ENCODE measurements around the gene UBE2H. TPM values are rescaled to one million over a fixed set of nuclear protein-coding genes. Genes with fewer than 3 reads are reported as not detected.

UBE2H gene
- polyA plus RNA-seq, 1 donor (not counting 4 experiments of a cell fraction or from before 2014, with no cell fraction given), result 130 TPM

DNA sequence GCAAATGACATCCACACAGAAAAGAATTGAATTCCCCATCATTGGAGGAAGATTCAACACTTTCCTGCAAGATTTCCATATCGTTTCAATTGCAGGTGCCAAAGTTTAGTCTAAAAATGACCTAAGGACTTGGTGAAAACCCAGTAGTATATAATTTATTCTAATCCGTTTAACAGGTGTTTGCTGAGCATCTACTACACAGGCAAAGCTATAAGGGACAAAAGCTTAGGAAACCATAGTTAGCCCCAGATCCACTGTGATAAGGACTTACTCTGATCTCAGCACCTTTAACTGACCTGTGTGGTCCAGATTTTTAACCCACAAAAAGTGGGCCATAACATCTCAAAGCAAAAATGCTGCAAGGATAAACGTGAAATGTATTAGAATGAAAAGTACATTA, 19.1 kb downstream of the UBE2H start:
- Histone ChIP-seq H3K36me3 (ENCODE audit: control insufficient read depth in 2 of 2, extremely low read depth in 1 of 2, insufficient read depth in 2 of 2, low read length in 2 of 2) (peaks cover 0 to 2% of the 10 kb centered on the region in 2 experiments), H3K9me1 (ENCODE audit: control insufficient read depth, extremely low read depth, insufficient read depth, low read length) (no peaks in the 10 kb centered on the region), H3K9ac (ENCODE audit: control insufficient read depth, extremely low read depth, insufficient read depth, low read length) (no peak overlapping the region), H3K79me2 (ENCODE audit: control insufficient read depth, insufficient read depth, low read length) (peaks cover 49% of the 10 kb centered on the region), H3K27me3 (ENCODE audit: control insufficient read depth, extremely low read depth, insufficient read depth, low read length) (no peaks in the 10 kb centered on the region), H3K4me2 (ENCODE audit: control insufficient read depth, extremely low read depth, insufficient read depth, low read depth, low read length) (no peak overlapping the region), H2AFZ (ENCODE audit: control insufficient read depth, low read length) (no peak overlapping the region), H3K4me1 (ENCODE audit: control insufficient read depth, extremely low read depth, insufficient read depth, low read length) (no peaks in the 10 kb centered on the region), H3K27ac (ENCODE audit: control insufficient read depth, insufficient read depth, low read length) (no peak overlapping the region), H3K4me3 (ENCODE audit: control insufficient read depth in 2 of 3, extremely low read depth in 1 of 3, insufficient read depth in 2 of 3, low read depth in 1 of 3, low read length in 3 of 3) (no peak overlapping the region), H4K20me1 (ENCODE audit: control insufficient read depth, extremely low read depth, insufficient read depth, low read length) (no peaks in the 10 kb centered on the region), H3K9me3 (ENCODE audit: control insufficient read depth, low read depth, low read length) (no peaks in the 10 kb centered on the region)
- FAIRE-seq (no peak), DNase-seq (ENCODE audit: low read depth, low spot score) (no peak)
- no peak for TF ChIP-seq EZH2 (IDR thresholded peaks at IDR 0.05; ENCODE audit: low read length)
- TF ChIP-seq, protein P1, sequence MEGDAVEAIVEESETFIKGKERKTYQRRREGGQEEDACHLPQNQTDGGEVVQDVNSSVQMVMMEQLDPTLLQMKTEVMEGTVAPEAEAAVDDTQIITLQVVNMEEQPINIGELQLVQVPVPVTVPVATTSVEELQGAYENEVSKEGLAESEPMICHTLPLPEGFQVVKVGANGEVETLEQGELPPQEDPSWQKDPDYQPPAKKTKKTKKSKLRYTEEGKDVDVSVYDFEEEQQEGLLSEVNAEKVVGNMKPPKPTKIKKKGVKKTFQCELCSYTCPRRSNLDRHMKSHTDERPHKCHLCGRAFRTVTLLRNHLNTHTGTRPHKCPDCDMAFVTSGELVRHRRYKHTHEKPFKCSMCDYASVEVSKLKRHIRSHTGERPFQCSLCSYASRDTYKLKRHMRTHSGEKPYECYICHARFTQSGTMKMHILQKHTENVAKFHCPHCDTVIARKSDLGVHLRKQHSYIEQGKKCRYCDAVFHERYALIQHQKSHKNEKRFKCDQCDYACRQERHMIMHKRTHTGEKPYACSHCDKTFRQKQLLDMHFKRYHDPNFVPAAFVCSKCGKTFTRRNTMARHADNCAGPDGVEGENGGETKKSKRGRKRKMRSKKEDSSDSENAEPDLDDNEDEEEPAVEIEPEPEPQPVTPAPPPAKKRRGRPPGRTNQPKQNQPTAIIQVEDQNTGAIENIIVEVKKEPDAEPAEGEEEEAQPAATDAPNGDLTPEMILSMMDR (optimal IDR thresholded peaks at IDR 0.05 in 1 of 3, IDR thresholded peaks at IDR 0.05 in 1 of 3, conservative IDR thresholded peaks at IDR 0.05 in 1 of 3; ENCODE audit: extremely low read depth in 1 of 3, insufficient read depth in 2 of 3, low read length in 3 of 3), result no peak
- dilution Hi-C loops (cut with MboI; ENCODE audit: extremely low pct_ligation_motif_present, low sequenced_read_pairs), result no loop called here

DNA sequence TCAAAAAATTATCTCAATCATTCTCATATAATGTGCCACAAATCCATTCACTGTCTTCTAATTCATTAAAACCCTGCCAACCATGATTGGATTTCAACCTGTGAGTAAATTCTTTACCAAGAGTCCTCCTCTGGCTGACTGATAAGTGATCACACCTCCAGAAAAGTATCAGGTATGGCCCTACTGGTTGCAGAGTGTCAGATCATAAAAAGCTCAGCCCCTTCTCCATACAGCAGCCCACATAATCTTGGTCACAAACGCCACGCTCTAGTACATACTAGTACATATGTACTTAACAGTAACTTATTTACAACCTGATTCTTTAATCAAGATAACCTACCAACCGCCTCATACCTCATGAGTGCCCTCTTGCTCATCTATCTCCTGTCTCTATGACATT, 26.1 kb downstream of the UBE2H start:
- Histone ChIP-seq H3K27ac (ENCODE audit: control insufficient read depth, insufficient read depth, low read length) (no peak overlapping the region), H3K27me3 (ENCODE audit: control insufficient read depth, extremely low read depth, insufficient read depth, low read length) (no peaks in the 10 kb centered on the region), H4K20me1 (ENCODE audit: control insufficient read depth, extremely low read depth, insufficient read depth, low read length) (no peaks in the 10 kb centered on the region), H3K9me1 (ENCODE audit: control insufficient read depth, extremely low read depth, insufficient read depth, low read length) (no peaks in the 10 kb centered on the region), H3K4me2 (ENCODE audit: control insufficient read depth, extremely low read depth, insufficient read depth, low read depth, low read length) (no peak overlapping the region), H3K4me3 (ENCODE audit: control insufficient read depth in 2 of 3, extremely low read depth in 1 of 3, insufficient read depth in 2 of 3, low read depth in 1 of 3, low read length in 3 of 3) (no peak overlapping the region), H3K36me3 (ENCODE audit: control insufficient read depth in 2 of 2, extremely low read depth in 1 of 2, insufficient read depth in 2 of 2, low read length in 2 of 2) (peaks cover 5 to 7% of the 10 kb centered on the region in 2 experiments), H3K79me2 (ENCODE audit: control insufficient read depth, insufficient read depth, low read length) (peaks cover 56% of the 10 kb centered on the region), H2AFZ (ENCODE audit: control insufficient read depth, low read length) (no peak overlapping the region), H3K9me3 (ENCODE audit: control insufficient read depth, low read depth, low read length) (no peaks in the 10 kb centered on the region), H3K9ac (ENCODE audit: control insufficient read depth, extremely low read depth, insufficient read depth, low read length) (no peak overlapping the region), H3K4me1 (ENCODE audit: control insufficient read depth, extremely low read depth, insufficient read depth, low read length) (no peaks in the 10 kb centered on the region)
- dilution Hi-C loops (cut with MboI; ENCODE audit: extremely low pct_ligation_motif_present, low sequenced_read_pairs), result no loop called here
- TF ChIP-seq, protein P1 (optimal IDR thresholded peaks at IDR 0.05 in 1 of 3, IDR thresholded peaks at IDR 0.05 in 1 of 3, conservative IDR thresholded peaks at IDR 0.05 in 1 of 3; ENCODE audit: extremely low read depth in 1 of 3, insufficient read depth in 2 of 3, low read length in 3 of 3), result no peak
- no peak for TF ChIP-seq EZH2 (IDR thresholded peaks at IDR 0.05; ENCODE audit: low read length)
- DNase-seq (ENCODE audit: low read depth, low spot score) (no peak), FAIRE-seq (no peak)
